ENCODE measurements around the gene C11orf21. TPM values are rescaled to one million over a fixed set of nuclear protein-coding genes. Genes with fewer than 3 reads are reported as not detected.

C11orf21 gene
- total RNA-seq, 4 donors from 2014 or later: 0.39 to 2.4 (median 1.1) TPM

GRCh38 chr11:2313051-2313951 lies 11.6 kb upstream of the C11orf21 start:
- TF ChIP-seq CTCF (IDR thresholded peaks at IDR 0.05): peak in 1 of 5 experiments; percentile 26
- no peak for TF ChIP-seq POLR2A (IDR thresholded peaks at IDR 0.05)
- WGBS, 2 donors: 75 to 77% methylated on average over 31 to 33 of the region's 34 CpGs
- Histone ChIP-seq H3K4me3 (no peak overlapping the region), H3K9me3 (peaks cover 0 to 13% (median 0%) of the 10 kb centered on the region in 4 donors), H3K27me3 (no peaks in the 10 kb centered on the region), H3K4me1 (peaks cover 0 to 59% (median 38%) of the 10 kb centered on the region in 4 donors), H3K36me3 (peaks cover 0 to 7% (median 0%) of the 10 kb centered on the region in 3 donors), H3K27ac (peak overlapping the region; percentile 26 to 96 (median 87))
- no peak for DNase-seq (ENCODE audit: low spot score in 2 of 2)

GRCh38 chr11:2312232-2313042 lies 10.7 kb upstream of the C11orf21 start:
- Histone ChIP-seq H3K4me3 (no peak overlapping the region), H3K27ac (peak overlapping the region; percentile 26 to 96 (median 87)), H3K27me3 (no peaks in the 10 kb centered on the region), H3K36me3 (peaks cover 0 to 3% (median 0%) of the 10 kb centered on the region in 3 donors), H3K4me1 (peaks cover 0 to 65% (median 43%) of the 10 kb centered on the region in 4 donors), H3K9me3 (peaks cover 0 to 4% (median 0%) of the 10 kb centered on the region in 4 donors)
- WGBS, 2 donors: 37 to 56% methylated on average over 18 to 21 of the region's 22 CpGs
- TF ChIP-seq CTCF (IDR thresholded peaks at IDR 0.05) (no peak), POLR2A (IDR thresholded peaks at IDR 0.05) (peak in 1 of 2 donors; percentile 26), EP300 (IDR thresholded peaks at IDR 0.05) (peak in 1 of 2 donors; percentile 75)
- no peak for DNase-seq (ENCODE audit: low spot score in 2 of 2)

DNA sequence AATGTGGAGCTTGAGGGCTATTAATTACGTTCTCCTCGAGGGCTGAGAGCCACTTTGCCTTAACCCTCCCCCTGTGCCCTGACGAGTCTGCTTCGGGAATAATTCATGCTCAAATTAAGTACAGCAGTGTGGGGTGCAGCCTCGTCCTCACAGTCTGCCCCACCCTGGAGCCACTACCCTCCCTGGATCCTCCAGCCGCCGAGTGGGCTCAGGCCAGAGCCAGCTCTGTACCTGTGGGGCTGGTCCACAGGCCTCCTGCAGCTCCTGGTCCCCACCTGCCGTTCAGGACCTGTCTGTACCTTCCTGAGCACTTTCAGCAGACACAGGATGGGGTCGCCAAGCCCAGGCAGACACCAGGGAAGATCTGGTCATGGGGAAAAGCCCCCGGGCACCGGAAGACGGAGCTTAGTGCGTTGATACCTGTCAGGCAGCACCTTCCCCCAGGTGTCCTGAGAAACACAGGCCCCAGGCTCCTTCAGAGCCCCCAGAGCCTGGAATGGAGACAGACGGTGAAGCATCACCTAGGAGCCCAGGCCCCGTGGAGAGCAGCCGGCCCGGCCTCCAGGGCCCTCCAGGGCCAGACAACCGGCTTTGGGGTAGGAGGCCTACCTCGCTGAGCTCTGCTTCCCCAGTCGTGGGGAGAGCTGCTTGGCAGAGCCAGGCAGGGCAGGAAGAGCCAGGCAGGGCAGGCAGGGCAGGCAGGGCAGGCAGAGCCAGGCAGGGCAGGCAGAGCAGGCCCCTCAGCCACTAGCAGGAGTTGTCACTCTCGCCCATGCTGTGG lies 9.8 kb upstream of the C11orf21 start:
- peaks cover 0 to 74% (median 49%) of the 10 kb centered on the region in 4 donors for H3K4me1 ChIP-seq
- TF ChIP-seq CTCF (IDR thresholded peaks at IDR 0.05): no peak
- no peak for TF ChIP-seq POLR2A (IDR thresholded peaks at IDR 0.05)
- TF ChIP-seq EP300 (IDR thresholded peaks at IDR 0.05): no peak
- peak overlapping the region; percentile 26 to 96 (median 87) for H3K27ac ChIP-seq
- no peaks in the 10 kb centered on the region for H3K27me3 ChIP-seq
- no peak for DNase-seq (ENCODE audit: low spot score in 2 of 2)
- no peak overlapping the region for H3K4me3 ChIP-seq
- 60 to 68% methylated on average over 9 to 16 of the region's 21 CpGs for WGBS, 2 donors
- H3K9me3 ChIP-seq: no peaks in the 10 kb centered on the region
- no peaks in the 10 kb centered on the region for H3K36me3 ChIP-seq

DNA sequence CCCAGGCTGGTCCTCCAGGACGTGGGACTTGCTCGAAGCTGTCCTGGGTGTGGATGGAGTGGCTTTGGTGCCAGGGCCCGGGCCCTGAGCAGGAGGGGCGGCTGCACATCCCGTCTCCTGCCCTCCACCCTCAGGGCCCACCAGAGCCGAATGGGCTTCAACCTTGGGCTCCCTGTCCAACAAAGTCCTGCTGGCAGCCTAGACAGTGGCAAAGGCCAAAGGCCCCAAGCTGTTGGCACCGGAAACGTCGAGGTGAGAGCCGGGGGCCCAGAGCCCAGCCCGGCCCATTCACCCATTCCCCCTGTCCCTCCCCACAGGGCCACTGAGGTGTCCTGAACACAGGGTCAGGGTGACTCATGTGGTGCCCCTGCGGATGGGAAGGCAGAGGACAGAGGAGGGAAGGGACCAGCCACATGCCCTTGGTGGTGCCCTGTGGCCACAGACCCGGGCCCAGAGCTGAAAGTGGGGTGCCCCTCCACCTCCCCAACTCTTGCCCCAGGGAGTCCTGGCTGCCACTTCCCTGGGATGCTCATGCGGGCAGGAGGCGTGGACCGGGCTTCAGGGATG lies 9.2 kb upstream of the C11orf21 start:
- DNase-seq (ENCODE audit: low spot score in 2 of 2): no peak
- H3K4me1 ChIP-seq: peaks cover 0 to 78% (median 56%) of the 10 kb centered on the region in 4 donors
- no peaks in the 10 kb centered on the region for H3K9me3 ChIP-seq
- H3K36me3 ChIP-seq: no peaks in the 10 kb centered on the region
- H3K27me3 ChIP-seq: no peaks in the 10 kb centered on the region
- WGBS, 2 donors: 71 to 76% methylated on average over 12 to 15 of the region's 16 CpGs
- no peak overlapping the region for H3K4me3 ChIP-seq
- H3K27ac ChIP-seq: peak overlapping the region; percentile 26 to 96 (median 87)
- TF ChIP-seq POLR2A (IDR thresholded peaks at IDR 0.05) (no peak), CTCF (IDR thresholded peaks at IDR 0.05) (no peak), EP300 (IDR thresholded peaks at IDR 0.05) (no peak)
